Stimulated activated CD4-positive, alpha-beta T cell treated with anti-CD3 and anti-CD28 coated beads, Interleukin-4, amount 100 ng/mL, for 24 hours (primary cell): Measurements from ENCODE around the gene ABLIM2.
"Not testable (repeated sequence)": the region's sequence is repeated elsewhere in the genome, so short reads cannot be mapped to it uniquely, and the experiment has no call there.

Source experiments
- DNase-seq: peaks from one replicate; pipeline ENCODE4 v3.0.0-alpha.2; 2020

Gene ABLIM2

DNA sequence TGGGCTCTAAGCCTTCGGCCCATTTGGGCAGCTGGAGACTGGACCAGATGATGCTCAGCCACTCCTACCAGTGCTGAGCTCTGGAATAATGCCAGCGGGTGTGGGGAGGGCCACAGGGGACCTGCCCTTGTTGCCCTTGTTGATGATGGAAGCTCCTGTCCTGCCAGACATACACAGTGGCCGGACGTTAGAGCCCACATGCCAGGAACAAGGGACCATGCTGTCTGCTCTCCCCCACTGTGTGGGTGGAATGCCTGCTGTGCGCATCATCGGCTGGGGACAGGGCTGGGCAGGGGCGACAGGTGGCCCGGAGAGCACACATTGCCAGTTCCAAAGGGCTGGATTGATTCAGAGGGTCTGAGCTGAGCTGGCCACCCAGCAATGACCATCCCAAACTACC is 2.0 kb downstream of the ABLIM2 start:
- DNase-seq: no peak

DNA sequence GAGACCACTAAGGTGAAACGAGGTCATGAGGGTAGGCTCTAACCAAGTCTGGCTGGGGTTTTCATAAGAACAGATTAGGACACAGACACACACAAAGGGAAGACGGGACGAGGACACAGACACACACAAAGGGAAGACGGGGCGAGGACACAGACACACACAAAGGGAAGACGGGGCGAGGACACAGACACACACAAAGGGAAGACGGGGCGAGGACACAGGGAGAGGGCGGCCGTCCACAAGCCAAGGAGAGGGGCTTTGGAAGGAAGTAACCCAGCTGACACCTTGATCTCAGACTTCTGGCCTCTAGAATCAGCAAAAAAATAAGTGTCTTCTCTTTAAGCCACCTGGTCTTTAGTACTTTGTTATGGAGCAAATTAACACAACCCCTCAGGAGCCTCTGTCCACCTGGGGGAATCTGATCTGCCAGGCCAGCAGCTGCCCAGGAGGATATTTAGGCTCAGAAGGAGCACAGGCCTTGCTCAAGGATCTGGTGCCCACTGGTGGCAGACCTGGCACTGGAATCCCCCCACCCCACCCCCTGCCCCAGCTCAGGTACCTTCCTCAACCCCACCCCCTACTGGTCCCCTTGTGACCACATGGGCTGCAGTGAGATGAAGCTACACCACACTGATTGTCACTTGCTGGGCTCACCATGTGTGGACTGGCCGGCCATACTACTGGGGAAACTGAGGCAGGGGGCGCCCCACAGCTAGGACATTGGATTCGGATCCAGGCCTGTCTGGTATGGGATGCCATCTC is 2.8 kb downstream of the ABLIM2 start:
- no peak for DNase-seq

DNA sequence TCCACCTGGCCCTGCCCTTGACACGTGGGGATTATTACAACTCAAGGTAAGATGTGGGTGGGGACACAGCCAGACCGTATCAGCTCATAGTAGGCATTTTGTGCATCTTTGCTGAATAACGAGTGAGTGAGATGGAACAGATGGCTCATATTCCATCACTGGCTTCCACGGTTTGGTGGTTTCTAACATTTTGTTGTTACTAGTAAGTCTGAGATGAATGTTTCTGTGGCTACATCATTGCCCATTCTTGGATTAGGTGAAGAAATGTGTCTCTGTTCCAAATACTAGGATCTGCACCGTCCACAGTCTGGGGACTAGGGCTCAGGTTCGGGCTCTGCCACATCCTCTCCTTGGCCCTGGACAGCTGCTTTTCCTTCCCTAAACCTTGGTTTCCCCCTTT is 3.6 kb downstream of the ABLIM2 start:
- DNase-seq: no peak

DNA sequence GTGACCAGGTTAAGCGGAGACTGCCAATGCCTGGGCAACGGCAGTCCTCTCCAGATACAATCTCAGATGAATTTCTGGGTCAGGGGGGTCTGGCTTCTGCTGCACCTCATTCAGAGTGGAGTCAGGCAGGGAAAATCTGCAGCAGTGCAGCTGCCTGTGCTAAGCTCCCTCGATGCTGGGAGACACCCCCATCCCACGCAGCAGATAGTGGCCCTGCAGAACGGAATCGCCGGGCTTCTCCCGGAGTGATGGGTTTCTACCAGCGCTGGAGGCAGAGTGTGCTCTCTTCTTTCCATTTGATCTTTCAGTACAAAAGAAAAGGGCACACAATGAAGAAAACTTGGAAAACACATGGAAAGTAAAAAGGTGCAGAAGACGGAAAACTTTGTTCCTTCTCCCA is 5.2 kb downstream of the ABLIM2 start:
- no peak for DNase-seq

DNA sequence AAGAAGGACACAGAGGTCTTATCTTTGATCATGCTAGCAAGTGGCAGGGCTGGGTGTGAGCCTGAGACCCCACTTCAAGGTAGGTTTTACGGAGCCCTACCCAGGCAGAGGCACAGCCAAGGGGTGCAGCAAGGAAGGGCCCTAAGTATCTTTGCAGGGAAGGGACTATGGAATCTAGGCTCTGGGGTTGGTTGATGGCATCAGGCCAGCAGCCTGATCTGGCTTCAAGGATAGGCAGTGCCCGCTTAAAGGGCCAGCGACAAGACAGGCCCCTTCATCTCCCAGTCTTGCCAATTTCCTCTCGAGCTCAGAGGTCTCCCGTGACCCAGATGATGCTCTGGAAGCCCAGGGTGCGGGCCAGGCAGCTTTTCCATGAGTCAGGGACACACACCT is 5.8 kb downstream of the ABLIM2 start:
- DNase-seq: no peak

DNA sequence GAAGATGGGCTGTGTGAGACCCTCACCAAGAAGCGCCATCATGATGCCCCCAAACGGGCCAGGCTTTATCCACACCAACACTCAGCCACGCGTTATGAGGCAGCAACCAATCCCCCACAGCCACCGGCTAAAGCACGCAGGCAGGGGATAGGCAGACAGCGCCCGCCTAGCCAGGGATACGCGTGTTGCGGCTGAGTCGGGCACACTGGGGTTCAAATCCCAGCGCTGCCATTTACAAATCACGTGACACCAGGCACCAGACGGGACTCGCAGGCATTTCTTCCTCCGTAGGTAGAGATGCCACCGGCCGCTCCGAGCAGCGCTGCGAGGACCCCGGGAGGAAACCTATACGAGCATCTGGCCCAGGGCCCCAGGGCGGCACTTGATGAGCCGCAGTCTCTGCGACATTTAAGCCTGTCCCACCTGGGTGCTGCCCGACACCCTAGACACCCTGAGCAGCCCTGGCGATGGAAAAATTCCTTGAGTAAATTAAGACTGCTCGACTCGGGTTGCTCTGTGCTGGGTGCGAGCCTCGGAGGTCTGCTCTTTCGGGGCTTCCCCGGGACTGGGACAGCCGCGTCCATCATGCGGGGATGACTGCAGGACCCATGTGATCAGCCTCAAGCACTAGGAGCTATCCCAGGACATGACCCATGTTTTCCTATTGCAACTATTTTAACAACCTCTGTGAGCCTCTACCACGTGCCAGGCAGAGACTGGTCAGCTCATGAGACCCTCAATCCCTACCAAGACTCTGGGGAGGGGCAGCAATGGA is 6.3 kb downstream of the ABLIM2 start:
- no peak for DNase-seq

DNA sequence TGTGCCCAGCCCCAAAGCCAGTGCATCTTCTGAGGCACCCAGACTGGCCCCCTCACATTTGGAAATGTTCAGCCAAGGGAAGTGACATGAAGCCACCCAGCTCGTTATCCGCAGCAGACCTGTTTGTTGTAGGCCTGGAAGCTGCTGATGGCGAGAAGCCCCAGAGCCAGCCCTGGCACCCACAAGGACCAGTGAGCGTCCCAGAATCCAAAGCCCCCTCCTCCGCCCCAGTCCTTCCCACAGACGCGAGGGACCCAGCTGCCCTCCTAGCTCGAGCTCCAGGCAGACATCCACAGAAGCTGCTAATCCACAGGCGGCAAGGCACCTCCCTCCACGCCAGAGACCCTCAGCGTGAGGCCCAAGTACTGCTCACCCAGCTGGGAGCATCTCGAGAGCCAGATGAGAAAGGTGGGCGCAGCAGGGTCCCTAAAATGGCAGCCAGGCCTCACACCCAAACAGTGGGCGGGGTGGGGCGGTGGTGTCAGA is 7.4 kb downstream of the ABLIM2 start:
- no peak for DNase-seq

DNA sequence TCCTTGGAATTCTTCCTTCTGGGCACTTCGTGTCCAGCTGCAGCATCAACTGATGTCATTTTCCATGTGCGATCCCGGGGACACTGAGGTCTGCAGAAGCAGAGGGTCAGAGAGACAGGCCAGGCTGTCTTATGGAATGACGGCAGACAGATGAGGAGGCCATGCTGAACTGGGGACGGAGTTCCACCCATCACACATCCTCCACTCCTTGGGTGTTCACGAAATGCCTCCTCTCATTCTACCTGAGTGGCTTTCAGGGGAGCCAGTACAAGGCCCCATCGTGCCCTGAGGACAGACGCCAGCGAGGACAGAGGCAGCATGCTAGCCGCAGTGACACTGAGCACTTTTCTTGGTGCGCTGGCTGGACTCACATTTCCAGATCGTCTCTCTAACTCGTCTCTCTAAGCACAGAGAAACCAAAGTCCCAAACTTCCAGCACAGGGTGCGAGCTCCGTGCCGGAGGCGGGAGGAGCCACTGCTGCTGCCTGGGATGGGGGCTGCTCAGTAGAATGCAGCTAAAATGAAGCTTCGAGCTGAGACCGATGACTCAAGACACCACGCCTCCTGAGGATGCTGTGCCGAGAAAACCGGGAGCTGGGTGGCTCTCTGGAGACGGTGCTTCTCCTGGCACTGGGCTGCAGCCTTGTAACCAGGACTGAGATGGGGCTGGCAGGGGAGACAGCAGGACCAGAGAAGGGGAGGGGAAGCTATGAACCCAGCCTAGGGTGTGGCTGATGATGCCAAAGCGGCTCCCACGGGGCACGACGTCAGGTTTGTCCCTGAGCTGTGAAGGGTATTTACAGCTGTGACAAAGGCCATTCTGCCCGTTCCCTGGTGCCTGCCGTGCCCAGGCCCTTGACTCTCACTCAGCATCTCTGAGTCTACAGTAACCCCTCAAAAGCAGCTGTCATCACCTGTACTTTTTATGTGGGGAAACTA is 8.2 kb downstream of the ABLIM2 start:
- DNase-seq: no peak

DNA sequence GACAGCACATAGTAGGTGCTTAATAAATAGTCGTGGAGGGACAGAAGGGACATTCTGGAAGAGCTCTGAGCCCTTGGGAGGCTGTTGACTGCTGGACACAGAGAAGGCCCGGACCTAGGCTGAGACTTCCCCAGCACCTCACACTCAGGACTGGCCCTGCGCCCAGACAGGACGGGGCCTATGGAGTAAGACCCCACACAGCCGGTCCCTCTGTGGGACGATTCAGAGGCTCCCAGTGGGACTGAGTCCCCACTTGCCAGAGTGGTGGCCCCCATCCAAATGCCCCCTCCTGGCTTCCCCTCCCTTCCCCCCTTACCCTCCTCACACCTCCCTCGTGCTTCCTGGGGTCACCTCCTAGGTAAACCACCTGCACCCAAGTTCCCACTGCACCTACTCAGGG is 8.9 kb downstream of the ABLIM2 start:
- DNase-seq: no peak

DNA sequence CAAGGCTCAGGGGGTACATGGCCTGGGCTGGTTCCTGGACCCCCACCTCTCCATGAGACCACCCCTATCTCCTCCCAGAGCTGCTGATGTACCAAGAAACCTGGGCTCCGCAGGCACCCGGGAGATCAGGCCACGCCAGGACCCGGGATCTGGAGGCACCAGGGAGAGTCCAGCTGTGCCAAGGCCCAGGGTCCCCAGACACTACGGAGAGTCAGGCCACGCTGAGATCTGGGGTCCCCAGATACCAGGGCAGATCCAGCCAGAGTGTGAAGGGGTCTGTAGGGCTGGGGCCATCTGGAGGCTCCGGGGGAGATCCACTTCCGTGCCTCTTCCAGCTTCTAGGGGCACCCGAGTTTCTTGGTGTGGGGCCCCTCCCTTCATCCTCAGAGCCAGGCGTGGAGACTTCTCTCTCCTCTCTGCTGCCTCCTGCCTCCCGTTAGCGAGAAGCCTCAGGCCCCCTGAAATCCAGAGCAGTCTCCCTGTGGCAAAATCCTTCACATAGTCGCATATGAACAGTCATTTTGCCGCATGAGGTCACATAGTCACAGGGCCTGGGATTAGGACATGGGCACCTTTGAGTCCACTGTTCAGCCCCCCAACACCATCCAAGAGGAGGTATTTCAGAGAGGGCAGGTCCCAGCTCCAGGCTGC is 9.7 kb downstream of the ABLIM2 start:
- no peak for DNase-seq

DNA sequence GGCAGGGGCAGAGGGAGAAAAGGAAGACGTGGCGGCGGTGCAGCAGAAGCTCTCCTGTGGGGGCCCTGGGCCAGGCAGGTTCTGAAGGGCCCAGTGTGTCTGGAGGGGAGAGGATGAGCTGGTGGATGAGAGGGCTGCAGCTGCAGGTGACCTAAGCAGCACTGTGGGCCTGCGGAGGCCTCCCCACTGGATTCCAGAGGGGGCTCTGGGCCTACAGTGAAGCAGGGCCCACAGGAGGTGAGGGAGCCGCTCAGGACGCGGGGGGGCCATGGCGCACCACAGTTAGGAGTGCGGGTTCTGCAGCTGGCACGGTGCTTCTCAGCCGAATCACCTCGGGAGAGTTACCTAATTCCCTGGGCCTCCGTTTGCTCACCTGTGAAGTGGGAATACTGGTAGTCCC is 10.5 kb downstream of the ABLIM2 start:
- DNase-seq: no peak

DNA sequence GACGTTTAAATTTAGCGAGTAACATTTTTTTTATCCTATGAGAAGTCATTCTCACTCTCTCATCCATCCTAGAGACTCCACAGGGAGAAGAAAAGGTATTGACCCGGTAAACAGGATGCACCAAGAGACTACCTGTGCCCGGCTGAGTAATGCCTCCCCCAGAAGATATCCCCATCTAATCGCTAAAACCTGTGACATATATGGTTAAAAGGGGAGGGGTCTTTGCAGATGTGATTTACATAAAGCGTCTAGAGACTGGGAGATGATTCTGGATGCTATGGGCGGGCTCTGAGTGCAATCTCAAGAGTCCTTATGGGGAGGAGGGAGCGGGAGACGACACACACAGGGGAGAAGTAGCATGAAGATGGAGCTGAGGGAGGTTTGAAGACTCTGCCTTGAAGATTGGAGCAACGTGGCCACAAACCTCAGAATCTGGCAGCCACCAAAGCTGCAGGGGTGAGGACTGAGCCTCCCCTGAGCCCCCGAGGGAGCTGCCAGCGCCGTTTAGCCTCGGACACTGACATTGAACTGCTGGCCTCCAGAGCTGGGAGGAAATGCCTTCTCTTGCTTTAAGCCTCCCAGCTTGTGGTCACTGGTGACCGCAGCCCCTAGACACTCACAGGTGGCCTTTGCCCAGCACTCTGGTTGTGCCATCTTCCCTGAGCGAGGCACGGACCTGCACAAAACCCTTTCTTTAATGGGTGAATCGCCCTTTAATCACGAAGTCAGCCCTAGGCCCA is 11.2 kb downstream of the ABLIM2 start:
- DNase-seq: no peak

DNA sequence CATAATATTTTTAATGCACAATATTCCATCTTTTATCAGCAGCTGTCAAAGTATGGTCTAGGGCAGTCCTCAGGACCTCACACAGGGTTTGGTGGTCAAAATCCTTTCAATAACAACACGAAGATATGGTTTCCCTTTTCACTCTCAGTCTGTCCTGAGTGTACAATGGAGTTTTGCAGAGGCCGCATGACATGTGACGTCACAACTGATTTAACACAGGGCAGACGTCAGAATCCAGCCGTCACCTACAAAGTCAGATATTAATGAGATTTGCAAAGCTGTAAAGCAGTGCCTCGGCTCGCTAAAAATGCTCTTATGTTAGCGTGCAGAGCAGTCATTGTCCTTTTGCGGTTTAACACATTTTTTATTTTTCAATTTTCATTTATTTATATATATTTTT is 12.5 kb downstream of the ABLIM2 start:
- no peak for DNase-seq

DNA sequence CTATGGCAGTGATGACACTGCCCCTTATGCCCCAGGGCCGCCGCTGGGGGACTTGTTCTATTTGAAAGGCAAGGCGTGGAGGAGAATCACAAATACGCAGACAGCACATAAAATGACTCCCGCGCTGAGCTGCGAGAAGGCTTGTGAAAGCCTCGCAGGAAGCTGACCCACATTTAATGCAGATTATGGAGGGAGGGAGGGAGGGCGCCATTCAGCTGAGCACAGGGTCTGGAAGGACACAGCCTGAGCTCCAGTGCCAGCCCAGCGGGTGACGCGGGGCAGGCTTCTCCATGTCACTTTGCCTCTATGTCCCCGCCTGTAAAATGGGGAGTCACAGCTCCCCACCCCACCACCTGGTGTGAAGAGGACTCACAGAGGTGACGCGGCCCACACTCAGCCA is 14.3 kb downstream of the ABLIM2 start:
- DNase-seq: no peak

DNA sequence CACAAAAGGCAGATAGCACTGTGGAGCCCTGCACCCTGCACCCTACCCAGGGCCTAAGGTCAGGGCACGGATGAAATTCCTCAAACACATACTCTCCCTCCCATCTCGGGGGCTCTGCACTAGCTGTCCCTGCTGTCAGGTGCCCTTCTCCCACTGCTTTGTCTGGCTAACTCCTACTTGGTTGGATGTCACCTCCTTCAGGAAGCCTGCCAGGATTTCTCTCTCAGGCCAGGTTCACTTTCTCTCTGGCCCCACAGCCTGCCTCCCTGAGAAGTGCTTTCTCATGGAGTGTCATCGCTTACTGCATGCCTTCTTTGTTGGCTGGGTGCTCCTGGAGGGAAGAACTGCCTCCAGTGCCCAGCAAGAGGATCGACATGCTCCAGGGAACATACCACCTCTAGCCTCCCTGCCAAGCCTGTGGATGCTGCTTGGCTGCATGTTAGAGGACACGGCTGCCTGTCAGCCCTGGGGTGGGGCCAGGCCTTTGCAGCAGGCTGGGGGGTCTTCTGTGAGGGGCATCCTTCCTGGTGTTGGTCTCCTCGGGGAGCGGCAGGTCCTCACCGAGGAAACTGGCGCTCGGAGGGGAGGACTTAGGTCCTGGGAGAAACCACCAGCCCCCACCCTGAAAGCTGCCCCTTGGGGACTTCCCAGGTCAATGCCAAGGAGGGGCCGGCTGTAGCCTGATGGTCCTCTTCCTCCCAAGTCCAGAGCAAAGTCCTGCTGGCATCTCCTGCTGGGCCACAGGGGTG is 15.0 kb downstream of the ABLIM2 start:
- DNase-seq: no peak

DNA sequence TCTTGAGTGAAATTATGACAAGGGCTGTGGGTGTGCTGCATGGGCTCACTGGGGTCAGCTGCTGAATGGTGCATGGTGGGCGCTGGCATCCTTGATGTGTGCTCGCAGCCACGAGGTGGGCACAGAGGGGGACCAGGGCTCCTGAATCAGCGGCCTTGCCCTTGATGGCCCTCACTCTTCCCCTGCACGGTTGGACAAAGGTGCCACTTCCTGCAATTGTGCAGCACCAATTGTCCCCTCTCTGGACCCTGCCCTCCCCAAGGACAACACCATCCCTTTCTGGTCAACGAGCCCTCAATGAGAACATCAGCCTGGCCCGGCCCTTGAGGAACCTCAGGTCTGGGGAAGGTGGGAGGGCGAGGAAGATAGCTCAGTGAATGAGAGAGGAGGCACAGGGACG is 16.1 kb downstream of the ABLIM2 start:
- DNase-seq: no peak

DNA sequence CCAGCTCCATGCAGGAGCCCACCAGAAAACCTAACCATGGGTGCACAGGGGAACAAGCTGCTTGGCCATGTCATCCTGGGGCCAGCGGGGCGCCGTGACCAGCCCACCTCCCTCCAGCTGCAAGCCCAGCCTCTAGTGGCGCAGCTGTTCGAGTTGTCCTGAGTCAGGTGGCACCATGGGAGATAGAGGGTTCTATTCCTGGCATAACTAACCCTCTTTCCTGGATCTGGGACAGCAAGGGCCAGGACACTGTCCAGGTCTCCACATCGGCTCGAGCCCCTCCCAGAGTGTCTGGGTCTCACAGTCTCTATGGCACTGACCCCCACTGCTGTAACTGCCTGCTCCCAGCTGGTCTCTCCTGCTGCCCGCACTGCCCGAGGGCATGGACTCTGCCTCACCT is 16.7 kb downstream of the ABLIM2 start:
- no peak for DNase-seq

DNA sequence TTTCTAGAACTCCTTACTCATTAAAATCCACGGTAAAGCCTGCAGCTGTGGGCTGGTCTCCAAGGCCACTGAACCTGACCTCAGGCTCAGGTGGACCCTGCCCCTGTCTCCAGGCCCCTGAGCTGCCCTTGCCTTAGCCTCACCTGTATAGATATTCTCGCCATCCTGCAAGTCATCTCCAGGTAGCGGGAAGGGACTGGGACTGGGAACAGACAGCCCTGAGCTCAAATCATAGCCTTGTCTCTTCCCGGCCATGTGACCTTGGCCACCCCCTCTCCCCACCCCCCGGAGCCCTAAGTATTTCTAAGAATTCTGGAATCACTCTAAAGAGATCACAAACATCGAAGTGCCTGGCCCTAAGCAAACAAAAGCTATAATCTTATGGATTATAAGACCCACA is 17.7 kb downstream of the ABLIM2 start:
- no peak for DNase-seq

DNA sequence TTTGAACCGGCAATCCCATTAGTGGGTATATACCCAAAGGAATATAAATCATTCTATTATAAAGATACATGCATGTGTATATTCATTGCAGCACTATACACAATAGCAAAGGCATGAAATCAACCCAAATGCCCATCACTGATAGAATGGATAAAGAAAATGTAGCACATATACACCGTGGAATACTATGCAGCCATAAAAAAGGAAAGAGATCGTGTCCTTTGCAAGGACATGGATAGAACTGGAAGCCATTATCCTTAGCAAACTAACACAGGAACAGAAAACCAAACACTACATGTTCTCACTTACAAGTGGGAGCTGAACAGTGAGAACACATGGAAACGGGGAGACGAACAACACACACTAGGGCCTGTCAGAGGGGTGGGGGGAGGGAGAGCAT is 18.9 kb downstream of the ABLIM2 start:
- not testable (repeated sequence) for DNase-seq

DNA sequence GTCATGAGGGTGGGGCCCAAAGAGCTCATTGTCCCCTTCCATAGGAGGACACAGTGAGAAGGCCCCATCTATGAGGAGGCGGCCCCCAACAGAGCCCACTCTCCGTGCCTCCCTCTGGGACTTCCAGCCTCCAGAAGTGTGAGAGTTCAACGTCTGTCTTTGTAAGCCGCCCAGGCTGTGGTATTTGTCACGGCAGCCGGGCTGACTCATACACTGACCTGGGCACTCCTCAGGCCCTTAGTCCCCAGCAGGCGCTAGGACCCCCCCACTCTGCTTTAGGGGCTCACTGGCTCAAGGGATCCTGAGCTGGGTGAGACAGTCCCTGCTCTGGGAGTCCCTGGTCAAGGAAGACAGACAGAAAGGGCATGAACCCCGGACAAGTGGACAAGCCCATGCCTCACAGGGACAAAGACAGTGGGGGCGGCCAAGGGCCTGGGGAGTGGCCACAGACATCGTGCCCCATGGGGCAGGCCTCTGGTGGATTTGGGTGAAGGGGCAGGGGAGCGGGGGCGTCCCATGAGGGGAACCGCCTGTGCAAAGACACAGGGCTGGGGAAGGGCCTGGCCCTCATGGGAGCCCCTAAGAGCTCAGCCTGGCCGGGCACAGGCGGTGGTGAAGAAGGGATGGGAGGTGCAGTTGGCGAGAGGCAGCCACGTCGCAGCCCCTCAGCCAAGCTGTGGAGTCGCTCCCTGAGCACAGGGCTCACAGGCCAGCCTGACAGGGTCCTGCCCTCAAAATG is 21.5 kb downstream of the ABLIM2 start:
- no peak for DNase-seq

DNA sequence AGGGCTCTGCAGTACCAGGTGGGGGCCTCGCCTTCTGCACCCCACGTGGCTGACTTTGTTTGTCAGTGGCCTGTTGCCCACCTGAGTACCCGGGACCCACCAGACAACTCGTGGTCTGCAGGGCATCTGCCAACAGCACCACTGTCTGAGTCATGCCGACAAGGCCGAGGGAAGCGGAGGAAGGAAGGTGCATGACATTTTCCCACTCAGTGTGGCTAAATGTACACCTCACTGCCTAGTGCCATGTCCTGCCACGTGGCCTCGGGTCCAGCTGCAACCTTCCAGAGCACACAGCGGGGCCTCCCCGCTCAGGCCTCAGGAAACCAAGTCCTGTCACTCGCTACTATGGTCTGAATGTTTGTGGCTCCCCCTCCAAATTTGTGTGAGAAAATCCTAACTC is 22.1 kb downstream of the ABLIM2 start:
- no peak for DNase-seq
